Hindlimb muscle (tissue), 1 donor: ENCODE measurements around the gene MAST1. TPM values are rescaled to one million over a fixed set of nuclear protein-coding genes. Genes with fewer than 3 reads are reported as not detected.
"Not testable (repeated sequence)": the region's sequence is repeated elsewhere in the genome, so short reads cannot be mapped to it uniquely, and the experiment has no call there.

ENCODE experiments used
- DNase-seq: peaks from one replicate; pipeline ENCODE4 v3.0.0-alpha.2; 2013
- polyA plus RNA-seq: library from polyadenylated mRNA; unstranded; fragments of 120-200 nt; gene quantifications from one replicate; pipeline ENCODE4 v1.2.1, GENCODE V29; 2013; ENCODE audit not compliant: insufficient read length

The MAST1 gene
- polyA plus RNA-seq, 1 donor: 0.27 TPM

- no peak for DNase-seq
Observed at GRCh38 chr19:12896460-12896859, 58.1 kb downstream of the MAST1 start.

DNA sequence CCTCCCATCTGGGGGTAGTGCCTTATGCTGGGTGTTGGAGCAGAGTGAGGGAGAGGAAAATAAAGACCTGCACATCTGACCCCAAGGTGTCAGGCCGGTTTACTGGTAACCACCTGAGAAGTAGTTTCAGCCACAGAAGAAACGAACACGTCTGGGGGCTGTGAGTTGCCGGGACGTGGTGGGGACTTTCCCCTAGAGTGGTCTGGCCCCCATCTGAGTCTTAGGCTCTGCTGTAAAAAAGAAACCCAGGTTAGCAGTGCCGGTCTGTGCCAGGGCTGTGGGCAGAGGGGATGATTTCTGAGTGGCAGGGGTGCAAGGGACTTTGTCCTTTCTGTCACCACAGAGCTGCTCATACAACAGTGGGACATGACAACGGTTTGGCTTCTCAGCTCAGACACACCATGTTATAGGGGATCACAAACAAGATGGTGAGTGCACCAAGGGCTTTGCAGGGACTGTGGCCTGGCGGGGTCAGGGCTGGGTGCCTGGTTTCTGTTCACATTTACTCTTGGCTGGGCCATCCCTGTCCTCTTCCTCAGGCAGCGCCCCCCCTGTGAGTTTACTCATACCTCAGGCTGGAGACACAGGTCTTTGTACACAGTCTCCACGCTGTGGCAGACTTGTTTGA lies 61.7 kb downstream of the MAST1 start:
- no peak for DNase-seq

DNA sequence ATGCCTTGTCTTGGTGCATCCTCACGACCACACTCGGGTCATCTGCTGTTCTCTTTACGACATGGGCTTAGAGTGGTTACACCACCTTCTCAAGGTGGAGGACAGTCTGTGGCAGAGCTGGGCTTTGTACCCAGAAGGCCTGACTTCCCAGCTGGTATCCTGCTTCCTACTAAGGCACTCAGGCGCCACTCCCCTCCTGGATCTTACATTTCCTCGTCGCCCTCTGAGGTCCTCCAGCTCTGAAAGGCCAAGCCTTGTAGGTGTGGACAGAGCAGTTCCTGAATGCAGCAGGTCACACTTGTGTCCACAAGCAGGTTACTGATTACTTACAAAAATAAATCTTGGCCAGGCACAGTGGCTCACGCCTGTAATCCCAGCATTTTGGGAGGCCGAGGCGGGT lies 68.9 kb downstream of the MAST1 start:
- no peak for DNase-seq

DNA sequence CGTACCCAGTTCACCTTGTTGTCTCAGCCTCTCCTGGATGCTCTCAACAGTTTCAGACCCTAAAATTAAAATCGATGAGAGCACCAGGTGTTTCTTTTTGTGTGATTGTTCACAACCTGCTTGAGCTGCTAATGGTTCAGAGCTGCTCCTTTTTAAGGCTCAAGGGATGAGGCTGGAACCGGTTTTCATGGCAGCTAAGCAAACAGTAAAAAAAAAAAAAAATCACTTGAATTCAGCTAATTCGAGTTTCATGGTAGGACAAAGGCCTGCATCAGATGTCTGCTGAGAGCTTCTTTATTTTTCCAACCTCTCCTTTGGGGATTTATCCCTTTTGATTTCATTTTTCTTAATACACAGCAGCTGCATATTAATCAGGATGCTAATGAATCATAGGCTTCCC lies 74.3 kb downstream of the MAST1 start:
- no peak for DNase-seq

DNA sequence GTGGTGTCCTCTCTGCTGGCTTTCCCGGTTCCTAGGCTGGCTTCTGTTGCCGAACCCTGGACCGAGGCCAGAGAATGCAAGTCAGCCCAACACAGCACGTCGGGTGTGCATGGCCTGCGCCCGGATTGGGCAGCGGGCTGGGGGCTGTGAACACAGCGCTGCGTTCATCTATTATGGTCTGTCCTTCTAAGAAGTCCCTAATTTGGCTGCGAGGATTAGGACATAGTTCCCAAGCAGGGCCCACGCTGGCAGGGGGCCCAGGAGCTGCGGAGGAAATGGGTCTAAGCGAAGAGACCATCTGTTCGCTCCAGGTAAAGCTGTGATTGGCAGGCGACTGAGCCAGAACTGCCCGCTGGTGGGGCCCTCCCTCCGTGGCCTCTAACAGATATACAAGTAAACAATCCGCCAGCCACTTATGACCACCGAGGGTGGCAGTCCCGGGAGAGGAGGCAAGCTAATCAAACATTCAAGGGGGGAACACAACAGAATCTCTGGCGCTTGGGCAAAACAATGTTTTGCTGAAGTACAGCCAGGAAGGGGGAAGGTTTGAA lies 74.8 kb downstream of the MAST1 start:
- DNase-seq: peak; percentile 74

- peak; percentile 28 for DNase-seq
Observed at GRCh38 chr19:12913851-12914690, 75.8 kb downstream of the MAST1 start.

DNA sequence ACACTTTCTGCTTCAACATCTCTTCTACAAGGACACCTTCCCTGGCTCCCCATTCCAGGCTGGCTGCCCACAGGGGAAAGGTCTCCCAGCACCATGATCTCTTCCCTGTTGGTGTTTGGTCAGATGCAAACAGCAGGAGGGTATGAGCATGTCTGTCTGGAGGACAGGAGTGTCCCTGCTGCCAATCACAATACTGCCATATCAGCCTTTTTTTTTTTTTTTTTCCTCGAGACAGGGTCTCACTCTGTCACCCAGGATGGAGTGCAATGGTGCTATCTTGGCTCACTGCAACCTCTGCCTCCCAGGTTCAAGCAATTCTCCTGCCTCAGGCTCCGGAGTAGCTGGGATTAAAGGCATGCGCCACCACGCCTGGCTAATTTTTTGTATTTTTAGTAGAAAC lies 77.5 kb downstream of the MAST1 start:
- DNase-seq: not testable (repeated sequence)

- no peak for DNase-seq
Observed at GRCh38 chr19:12918253-12918652, 79.9 kb downstream of the MAST1 start.

DNA sequence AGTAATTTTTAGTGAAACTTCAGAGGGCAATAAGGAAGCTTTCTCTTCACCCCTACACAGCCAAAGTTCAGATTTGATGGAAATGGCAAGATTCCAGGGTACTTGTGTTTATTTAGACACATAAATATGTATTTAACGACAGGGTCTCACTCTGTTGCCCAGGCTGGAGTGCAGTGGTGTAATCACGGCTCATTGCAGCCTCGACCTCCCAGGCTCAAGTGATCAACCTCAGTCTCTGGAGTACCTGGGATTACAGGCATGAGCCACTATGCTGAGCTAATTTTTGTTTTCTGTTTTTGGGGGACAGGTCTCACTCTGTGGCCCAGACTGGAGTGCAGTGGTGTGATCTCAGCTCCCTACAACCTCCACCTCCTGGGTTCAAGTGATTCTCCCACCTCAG lies 82.7 kb downstream of the MAST1 start:
- DNase-seq: no peak

DNA sequence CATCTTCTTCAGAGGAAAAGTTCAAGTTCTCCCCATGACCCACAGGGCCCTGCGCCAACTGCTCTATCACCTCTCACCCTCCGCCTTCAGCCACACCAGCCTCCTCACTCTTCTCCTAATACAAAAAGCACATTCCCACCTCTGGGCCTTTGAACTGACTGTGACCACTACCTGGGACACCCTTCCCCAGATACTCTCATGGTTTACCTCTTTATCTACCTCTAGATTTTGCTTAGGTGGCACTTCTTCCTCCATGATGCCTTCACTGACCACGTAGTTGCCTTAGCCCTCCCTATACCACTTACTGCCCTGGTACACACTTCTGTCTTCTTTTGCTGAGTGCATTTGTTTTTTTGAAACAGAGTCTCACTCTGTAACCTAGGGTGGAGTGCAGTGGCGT lies 84.6 kb downstream of the MAST1 start:
- DNase-seq: no peak

Other genes starting within 250 kb of the MAST1 start
- gene ZNF490, start 227.7 kb upstream of the MAST1 start, polyA plus RNA-seq: 3.8 TPM
- 13.3 TPM for gene ZNF791, start 227.6 kb upstream of the MAST1 start, polyA plus RNA-seq
- gene MAN2B1, start 171.8 kb upstream of the MAST1 start, polyA plus RNA-seq: 35.6 TPM
- gene WDR83, start 171.7 kb upstream of the MAST1 start, polyA plus RNA-seq: 12.3 TPM
- 73.4 TPM for gene DHPS, start 156.6 kb upstream of the MAST1 start, polyA plus RNA-seq
- 0.65 TPM for gene GNG14, start 150.5 kb upstream of the MAST1 start, polyA plus RNA-seq
- 5.2 TPM for gene FBXW9, start 141.9 kb upstream of the MAST1 start, polyA plus RNA-seq
- gene TNPO2, start 114.6 kb upstream of the MAST1 start, polyA plus RNA-seq: 60.9 TPM
- gene TRIR, start 103.8 kb upstream of the MAST1 start, polyA plus RNA-seq: 191 TPM
- gene GET3, start 101.0 kb upstream of the MAST1 start, polyA plus RNA-seq: 41.1 TPM
- 0.09 TPM for gene BEST2, start 86.7 kb upstream of the MAST1 start, polyA plus RNA-seq
- 30.2 TPM for gene HOOK2, start 63.0 kb upstream of the MAST1 start, polyA plus RNA-seq
- 36.5 TPM for gene JUNB, start 47.0 kb upstream of the MAST1 start, polyA plus RNA-seq
- 169 TPM for gene PRDX2, start 36.7 kb upstream of the MAST1 start, polyA plus RNA-seq
- 2.2 TPM for gene THSD8, start 36.4 kb upstream of the MAST1 start, polyA plus RNA-seq
- 21.9 TPM for gene RNASEH2A, start 31.9 kb upstream of the MAST1 start, polyA plus RNA-seq
- gene RTBDN, start 3.9 kb upstream of the MAST1 start, polyA plus RNA-seq: not detected
- 10.9 TPM for gene DNASE2, start 42.9 kb downstream of the MAST1 start, polyA plus RNA-seq
- gene KLF1, start 48.7 kb downstream of the MAST1 start, polyA plus RNA-seq: 0.88 TPM
- 30.4 TPM for gene GCDH, start 52.6 kb downstream of the MAST1 start, polyA plus RNA-seq
- 3.3 TPM for gene SYCE2, start 80.8 kb downstream of the MAST1 start, polyA plus RNA-seq
- gene FARSA, start 95.2 kb downstream of the MAST1 start, polyA plus RNA-seq: 43.3 TPM
- 361 TPM for gene CALR, start 100.1 kb downstream of the MAST1 start, polyA plus RNA-seq
- gene RAD23A, start 107.3 kb downstream of the MAST1 start, polyA plus RNA-seq: 156 TPM
- gene GADD45GIP1, start 118.7 kb downstream of the MAST1 start, polyA plus RNA-seq: 48.4 TPM
- 0.18 TPM for gene DAND5, start 131.1 kb downstream of the MAST1 start, polyA plus RNA-seq
- gene NFIX, start 157.0 kb downstream of the MAST1 start, polyA plus RNA-seq: 112 TPM